Colonic mucosa (tissue), 4 donors: ENCODE measurements around the gene RABEP1. TPM values are rescaled to one million over a fixed set of nuclear protein-coding genes. Genes with fewer than 3 reads are reported as not detected.

Source experiments
- DNase-seq: peaks from one replicate; pipeline ENCODE4 v3.0.0-alpha.2; 2020
- H3K27ac ChIP-seq: fragments of 200-600 bp; one replicate; pipeline ENCODE4 v1.8.0; 2021
- H3K27me3 ChIP-seq: fragments of 200-600 bp; one replicate; pipeline ENCODE4 v1.8.0; 2021
- H3K36me3 ChIP-seq: fragments of 200-600 bp; one replicate; pipeline ENCODE4 v1.8.0; 2021
- H3K4me1 ChIP-seq: fragments of 200-600 bp; one replicate; pipeline ENCODE4 v1.8.0; 2021; ENCODE audit warnings: mild to moderate bottlenecking
- H3K4me3 ChIP-seq: fragments of 200-600 bp; one replicate; pipeline ENCODE4 v1.8.0; 2021
- H3K9ac ChIP-seq, 2 donors: one replicate each; pipeline ENCODE4 v1.7.0; 2013; ENCODE audit warnings: control low read depth in 2 of 2, low read depth in 2 of 2, low read length in 2 of 2
- H3K9me3 ChIP-seq: fragments of 200-600 bp; one replicate; pipeline ENCODE4 v1.8.0; 2021
- CTCF ChIP-seq: fragments of 200-600 bp; IDR thresholded peaks from one replicate; pipeline ENCODE4 v1.8.0; 2022; ENCODE audit warnings: antibody characterized with exemption, mild to moderate bottlenecking
- intact Hi-C: fragments of 100-400 bp; cut with DNase I; formaldehyde crosslinking; loops from one replicate; pipeline ENCODE4 v1.14.1; 2022
- total RNA-seq, 2 donors: library from RNA; stranded (reverse); fragmentation: NEBNext Ultra II Directional in 1 of 2; extraction: Animal tissue kit (Norgen Biotek cat#: 25700) in 1 of 2; gene quantifications; one replicate each; pipeline ENCODE4 v1.2.1, GENCODE V29; 2021
- donor health status: healthy.
- donor health status: DM: no; HTN: no; CAD: no.
- donor health status: DM: no; HTN: no; CAD: no.

Gene RABEP1
- total RNA-seq, 2 donors from 2014 or later: 22.6 to 23.2 TPM

GRCh38 chr17:5431949-5432556, 150.0 kb downstream of the RABEP1 start:
- TF ChIP-seq CTCF: no peak
- Histone ChIP-seq H3K4me1 (peaks cover 3% of the 10 kb centered on the region), H3K27me3 (no peaks in the 10 kb centered on the region), H3K4me3 (no peak overlapping the region), H3K9ac (no peak overlapping the region), H3K27ac (no peak overlapping the region), H3K36me3 (peaks cover 7% of the 10 kb centered on the region), H3K9me3 (no peaks in the 10 kb centered on the region)
- intact Hi-C loops: no loop called here
- DNase-seq: no peak

GRCh38 chr17:5434984-5435383, 152.9 kb downstream of the RABEP1 start:
- H3K9ac ChIP-seq: no peak overlapping the region
- no peak overlapping the region for H3K4me3 ChIP-seq
- no peak for TF ChIP-seq CTCF
- no peak for DNase-seq
- no peaks in the 10 kb centered on the region for H3K9me3 ChIP-seq
- H3K27me3 ChIP-seq: no peaks in the 10 kb centered on the region
- H3K4me1 ChIP-seq: peaks cover 3% of the 10 kb centered on the region
- intact Hi-C loops: no loop called here
- H3K36me3 ChIP-seq: peaks cover 7% of the 10 kb centered on the region
- H3K27ac ChIP-seq: no peak overlapping the region

Other genes starting within 250 kb of the RABEP1 start
- 1 to 10 TPM; 1.7 to 2.6 TPM for gene SLC52A1, start 246.9 kb upstream of the RABEP1 start, total RNA-seq
- gene ZFP3, start 203.8 kb upstream of the RABEP1 start, total RNA-seq: 1 to 10 TPM; 6.2 to 6.3 TPM
- gene ZNF232, start 170.4 kb upstream of the RABEP1 start, total RNA-seq: 10 to 100 TPM in 1 of 2 donors, 1 to 10 TPM in 1; 8.0 to 10.9 TPM
- under 1 TPM in 1 of 2 donors, not detected in 1; 0.13 TPM for gene USP6, start 166.3 kb upstream of the RABEP1 start, total RNA-seq
- gene ZNF594, start 90.4 kb upstream of the RABEP1 start, total RNA-seq: 1 to 10 TPM; 3.7 to 4.0 TPM
- gene SCIMP, start 47.4 kb upstream of the RABEP1 start, total RNA-seq: 1 to 10 TPM in 1 of 2 donors, under 1 TPM in 1; 0.86 to 1.5 TPM
- gene NUP88, start 137.4 kb downstream of the RABEP1 start, total RNA-seq: 10 to 100 TPM; 66.5 to 77.6 TPM
- gene RPAIN, start 137.9 kb downstream of the RABEP1 start, total RNA-seq: 10 to 100 TPM; 25.4 to 30.7 TPM
- gene C1QBP, start 156.9 kb downstream of the RABEP1 start, total RNA-seq: 100 to 1,000 TPM; 126 to 349 TPM
- 10 to 100 TPM in 1 of 2 donors, 1 to 10 TPM in 1; 8.3 to 14.3 TPM for gene DHX33, start 186.7 kb downstream of the RABEP1 start, total RNA-seq
- 10 to 100 TPM; 63.1 to 63.7 TPM for gene DERL2, start 203.9 kb downstream of the RABEP1 start, total RNA-seq
- gene MIS12, start 204.3 kb downstream of the RABEP1 start, total RNA-seq: 10 to 100 TPM; 13.6 to 16.7 TPM